Vagina (tissue), 2 donors: ENCODE results near the gene SMARCC1.

Experiments
- CTCF ChIP-seq, 3 experiments: fragments of 450-650 bp in 2 of 3; fragments of 200-600 bp in 1 of 3; sonication (generic) in 1 of 3; IDR thresholded peaks; one replicate each; pipeline ENCODE4 v1.5.1; 2017 to 2019; ENCODE audit warnings: antibody characterized with exemption in 3 of 3, mild to moderate bottlenecking in 2 of 3, moderate library complexity in 2 of 3
- POLR2A ChIP-seq, 2 donors: fragments of 450-650 bp; IDR thresholded peaks; one replicate each; pipeline ENCODE4 v1.6.1; 2017; ENCODE audit warnings: antibody characterized with exemption in 2 of 2, mild to moderate bottlenecking in 2 of 2, moderate library complexity in 2 of 2
- POLR2AphosphoS5 ChIP-seq, 2 donors: sonication (generic); formaldehyde crosslinking; IDR thresholded peaks; one replicate each; pipeline ENCODE4 v1.9.0; 2017; ENCODE audit warnings: antibody characterized with exemption in 2 of 2, mild to moderate bottlenecking in 2 of 2, low read depth in 1 of 2; ENCODE audit not compliant: insufficient read depth in 1 of 2

- TF ChIP-seq CTCF (IDR thresholded peaks at IDR 0.05): no peak
- no peak for TF ChIP-seq POLR2A (IDR thresholded peaks at IDR 0.05)
- TF ChIP-seq POLR2AphosphoS5 (IDR thresholded peaks at IDR 0.05; ENCODE audit: insufficient read depth in 1 of 2, low read depth in 1 of 2): no peak
These were observed 96.7 kb downstream of the SMARCC1 start for GRCh38 chr3:47685037-47685436.
